Measurements from ENCODE around the gene CTTNBP2.

CTTNBP2 gene

GRCh38 chr7:117870448-117871130 is 2.7 kb downstream of the CTTNBP2 start:
- DNase-seq (ENCODE audit: low spot score), result no peak

- no peak for DNase-seq (ENCODE audit: low spot score)
Observed at GRCh38 chr7:117869374-117869773, 3.9 kb downstream of the CTTNBP2 start.

GRCh38 chr7:117863618-117864017 is 9.6 kb downstream of the CTTNBP2 start:
- no peak for DNase-seq (ENCODE audit: low spot score)

GRCh38 chr7:117862378-117862777 is 10.9 kb downstream of the CTTNBP2 start:
- DNase-seq (ENCODE audit: low spot score), result no peak

GRCh38 chr7:117859246-117859812 is 13.9 kb downstream of the CTTNBP2 start:
- DNase-seq (ENCODE audit: low spot score), result no peak

- no peak for DNase-seq (ENCODE audit: low spot score)
Observed at GRCh38 chr7:117858712-117859111, 14.5 kb downstream of the CTTNBP2 start.

GRCh38 chr7:117857718-117858117 is 15.5 kb downstream of the CTTNBP2 start:
- no peak for DNase-seq (ENCODE audit: low spot score)

- DNase-seq (ENCODE audit: low spot score), result no peak
Observed at GRCh38 chr7:117856196-117856595, 17.0 kb downstream of the CTTNBP2 start.

GRCh38 chr7:117854186-117854585 is 19.1 kb downstream of the CTTNBP2 start:
- no peak for DNase-seq (ENCODE audit: low spot score)

- no peak for DNase-seq (ENCODE audit: low spot score)
Observed at GRCh38 chr7:117848941-117849340, 24.3 kb downstream of the CTTNBP2 start.

GRCh38 chr7:117844678-117845077 is 28.6 kb downstream of the CTTNBP2 start:
- DNase-seq (ENCODE audit: low spot score), result no peak

- no peak for DNase-seq (ENCODE audit: low spot score)
Observed at GRCh38 chr7:117841611-117842010, 31.6 kb downstream of the CTTNBP2 start.

GRCh38 chr7:117841011-117841410 is 32.2 kb downstream of the CTTNBP2 start:
- DNase-seq (ENCODE audit: low spot score), result no peak

- DNase-seq (ENCODE audit: low spot score), result no peak
Observed at GRCh38 chr7:117839507-117839906, 33.7 kb downstream of the CTTNBP2 start.

GRCh38 chr7:117837841-117838240 is 35.4 kb downstream of the CTTNBP2 start:
- DNase-seq (ENCODE audit: low spot score), result no peak

- DNase-seq (ENCODE audit: low spot score), result no peak
Observed at GRCh38 chr7:117835016-117835664, 38.1 kb downstream of the CTTNBP2 start.

GRCh38 chr7:117830422-117830954 is 42.8 kb downstream of the CTTNBP2 start:
- no peak for DNase-seq (ENCODE audit: low spot score)

GRCh38 chr7:117829450-117830117 is 43.7 kb downstream of the CTTNBP2 start:
- DNase-seq (ENCODE audit: low spot score), result no peak

GRCh38 chr7:117828825-117829224 is 44.4 kb downstream of the CTTNBP2 start:
- no peak for DNase-seq (ENCODE audit: low spot score)

- DNase-seq (ENCODE audit: low spot score), result no peak
Observed at GRCh38 chr7:117827862-117828261, 45.4 kb downstream of the CTTNBP2 start.

- DNase-seq (ENCODE audit: low spot score), result no peak
Observed at GRCh38 chr7:117825132-117825531, 48.1 kb downstream of the CTTNBP2 start.

- no peak for DNase-seq (ENCODE audit: low spot score)
Observed at GRCh38 chr7:117824592-117824991, 48.6 kb downstream of the CTTNBP2 start.

- no peak for DNase-seq (ENCODE audit: low spot score)
Observed at GRCh38 chr7:117819558-117819957, 53.7 kb downstream of the CTTNBP2 start.

All from hematopoietic multipotent progenitor cell treated with erythropoietin and hydrocortisone succinate and interleukin-3 and kit ligand, for 15 days (in vitro differentiated cells).